ENCODE measurements around the gene TKT.

DNA sequence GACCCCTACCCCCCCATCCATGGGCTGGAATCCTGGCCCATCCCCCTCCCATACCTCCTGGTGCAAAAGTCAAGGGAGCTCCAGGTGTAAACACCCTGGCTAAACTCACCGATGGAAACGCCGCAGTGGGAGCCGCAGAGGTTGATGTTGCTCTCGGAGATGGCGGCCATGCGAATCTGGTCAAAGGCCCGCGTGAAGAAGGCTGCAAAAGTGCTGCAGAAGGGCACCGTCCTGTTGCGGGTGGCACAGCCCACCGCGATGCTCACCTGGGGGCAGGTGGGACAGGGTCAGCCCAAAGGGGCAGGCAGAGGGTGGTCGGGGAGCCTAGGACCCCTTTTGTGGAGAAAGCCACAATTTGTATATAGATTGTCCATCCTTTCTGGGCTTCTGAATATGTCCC is 26.7 kb downstream of the TKT start:
- TF ChIP-seq, protein P1, sequence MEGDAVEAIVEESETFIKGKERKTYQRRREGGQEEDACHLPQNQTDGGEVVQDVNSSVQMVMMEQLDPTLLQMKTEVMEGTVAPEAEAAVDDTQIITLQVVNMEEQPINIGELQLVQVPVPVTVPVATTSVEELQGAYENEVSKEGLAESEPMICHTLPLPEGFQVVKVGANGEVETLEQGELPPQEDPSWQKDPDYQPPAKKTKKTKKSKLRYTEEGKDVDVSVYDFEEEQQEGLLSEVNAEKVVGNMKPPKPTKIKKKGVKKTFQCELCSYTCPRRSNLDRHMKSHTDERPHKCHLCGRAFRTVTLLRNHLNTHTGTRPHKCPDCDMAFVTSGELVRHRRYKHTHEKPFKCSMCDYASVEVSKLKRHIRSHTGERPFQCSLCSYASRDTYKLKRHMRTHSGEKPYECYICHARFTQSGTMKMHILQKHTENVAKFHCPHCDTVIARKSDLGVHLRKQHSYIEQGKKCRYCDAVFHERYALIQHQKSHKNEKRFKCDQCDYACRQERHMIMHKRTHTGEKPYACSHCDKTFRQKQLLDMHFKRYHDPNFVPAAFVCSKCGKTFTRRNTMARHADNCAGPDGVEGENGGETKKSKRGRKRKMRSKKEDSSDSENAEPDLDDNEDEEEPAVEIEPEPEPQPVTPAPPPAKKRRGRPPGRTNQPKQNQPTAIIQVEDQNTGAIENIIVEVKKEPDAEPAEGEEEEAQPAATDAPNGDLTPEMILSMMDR (IDR thresholded peaks at IDR 0.05): no peak
- TF ChIP-seq POLR2A (IDR thresholded peaks at IDR 0.05): no peak

All from testis (tissue), 2 donors.